GM12878 (cell line): ENCODE measurements around the gene IGF2BP1. TPM values are rescaled to one million over a fixed set of nuclear protein-coding genes. Genes with fewer than 3 reads are reported as not detected.

Source experiments
- ATAC-seq: fragments of 200-7000 bp; cut with Tn5 transposase; 3 replicates; pipeline ENCODE4 v1.9.1; 2020; ENCODE audit warnings: mild to moderate bottlenecking, moderate library complexity
- BruUV-seq: library from RNA; stranded (reverse); fragments of 400-500 nt; replicated peaks from 2 replicates; lab custom pipeline; 2021; lab: Mats Ljungman, UMichigan
- CTCF ChIA-PET: fragments of 300-600 bp; sonication (Branson Sonifier 250); formaldehyde crosslinking; extraction: SDS; loops from one replicate; lab custom pipeline; 2021; ENCODE audit warnings: inconsistent platforms; lab: Yijun Ruan, JAX
- POLR2A ChIA-PET: fragments of 350-600 bp; formaldehyde crosslinking; extraction: SDS; loops from one replicate; lab custom pipeline; 2021; ENCODE audit warnings: inconsistent platforms; lab: Charles Lee
- RAD21 ChIA-PET: fragments of 300-600 bp; sonication (Branson Sonifier 250); formaldehyde crosslinking; loops from one replicate; lab custom pipeline; 2023; ENCODE audit warnings: antibody characterized with exemption; ENCODE audit not compliant: unreplicated experiment; lab: Charles Lee
- SMC1A ChIA-PET: fragments of 300-600 bp; sonication (Branson Sonifier 250); formaldehyde crosslinking; loops from one replicate; lab custom pipeline; 2023; ENCODE audit not compliant: unreplicated experiment, uncharacterized antibody; lab: Charles Lee
- DNase-seq: peaks from one replicate; pipeline ENCODE4 v3.0.0-alpha.2; 2011; ENCODE audit warnings: low read depth, low spot score
- FAIRE-seq: peaks from 3 replicates; lab custom pipeline; 2011; peaks lifted over from hg19 to GRCh38; lab: Jason Lieb, UNC
- H2AFZ ChIP-seq: 2 replicates; pipeline ENCODE4 v1.6.0; 2011; ENCODE audit warnings: low read depth, low read length, control low read depth; ENCODE audit not compliant: control insufficient read depth
- H3K27ac ChIP-seq: 2 replicates; pipeline ENCODE4 v1.5.1; 2011; ENCODE audit warnings: control low read depth; ENCODE audit not compliant: control insufficient read depth, insufficient read depth
- H3K27me3 ChIP-seq, 2 experiments: replicated peaks in 1 of 2; 2 replicates each; pipeline versions ENCODE4 v1.6.0 to v1.6.1; 2011; ENCODE audit warnings: low read length in 1 of 2; ENCODE audit not compliant: control insufficient read depth in 2 of 2, insufficient read depth in 2 of 2
- H3K36me3 ChIP-seq, 2 experiments: 2 replicates each; pipeline ENCODE4 v1.5.1; 2011; ENCODE audit warnings: low read length in 1 of 2; ENCODE audit not compliant: control insufficient read depth in 2 of 2, insufficient read depth in 2 of 2
- H3K4me1 ChIP-seq: 2 replicates; pipeline ENCODE4 v1.6.1; 2011; ENCODE audit warnings: mild to moderate bottlenecking, low read length, moderate library complexity, mixed read lengths; ENCODE audit not compliant: control insufficient read depth, insufficient read depth
- H3K4me2 ChIP-seq: 2 replicates; pipeline ENCODE4 v1.6.0; 2011; ENCODE audit warnings: control low read depth; ENCODE audit not compliant: control insufficient read depth, insufficient read depth
- H3K4me3 ChIP-seq: fragments of 200-600 bp; sonication (generic); 2 replicates; pipeline ENCODE4 v1.5.1; 2016
- H3K79me2 ChIP-seq: 2 replicates; pipeline ENCODE4 v1.6.0; 2011; ENCODE audit warnings: low read length; ENCODE audit not compliant: control insufficient read depth, insufficient read depth
- H3K9ac ChIP-seq: 2 replicates; pipeline ENCODE4 v1.8.0; 2011; ENCODE audit warnings: low read length, control low read depth, mixed read lengths; ENCODE audit not compliant: control insufficient read depth, insufficient read depth
- H3K9me3 ChIP-seq: replicated peaks from 3 replicates; pipeline ENCODE4 v1.5.1; 2011; ENCODE audit warnings: mild to moderate bottlenecking, low read length; ENCODE audit not compliant: control insufficient read depth, insufficient read depth
- H4K20me1 ChIP-seq: 2 replicates; pipeline ENCODE4 v1.6.0; 2011; ENCODE audit not compliant: control insufficient read depth, insufficient read depth
- CBFB ChIP-seq: IDR thresholded peaks from 2 replicates; pipeline ENCODE4 v1.6.1; 2016; ENCODE audit warnings: antibody characterized with exemption, low read depth
- HCFC1 ChIP-seq: fragments of 150-350 bp; IDR thresholded peaks from 2 replicates; pipeline ENCODE4 v1.6.1; 2014; ENCODE audit warnings: low read length
- JUND ChIP-seq: IDR thresholded peaks from 2 replicates; pipeline ENCODE4 v1.6.1; 2012; ENCODE audit warnings: low read depth, mild to moderate bottlenecking, low read length, improper control_type of control experiment, moderate library complexity
- RAD21 ChIP-seq: IDR thresholded peaks from 2 replicates; pipeline ENCODE4 v1.6.1; 2011; ENCODE audit warnings: mild to moderate bottlenecking, low read depth, low read length, moderate library complexity; ENCODE audit not compliant: insufficient read depth
- RAD51 ChIP-seq: fragments of 450-650 bp; IDR thresholded peaks from 2 replicates; pipeline ENCODE4 v1.6.1; 2016; ENCODE audit warnings: moderate library complexity, mild to moderate bottlenecking, inconsistent platforms
- RB1 ChIP-seq: fragments of 450-650 bp; formaldehyde crosslinking; IDR thresholded peaks from 2 replicates; pipeline ENCODE4 v1.6.1; 2017; ENCODE audit warnings: mild to moderate bottlenecking, borderline replicate concordance
- RELA ChIP-seq: fragments of 450-650 bp; IDR thresholded peaks from 2 replicates; pipeline ENCODE4 v1.8.0; 2014; ENCODE audit warnings: borderline replicate concordance; ENCODE audit not compliant: partially characterized antibody
- SMC3 ChIP-seq: IDR thresholded peaks from 2 replicates; pipeline ENCODE4 v1.6.1; 2011; ENCODE audit warnings: low read length, improper control_type of control experiment, borderline replicate concordance
- STAT1 ChIP-seq: fragments of 450-650 bp; conservative IDR thresholded peaks from 2 replicates; pipeline ENCODE4 v1.6.1; 2014; ENCODE audit warnings: antibody characterized with exemption, mild to moderate bottlenecking
- SUPT20H ChIP-seq: IDR thresholded peaks from 2 replicates; pipeline ENCODE4 v1.6.1; 2011; ENCODE audit warnings: low read depth, mild to moderate bottlenecking, low read length, moderate library complexity, borderline replicate concordance; ENCODE audit not compliant: control insufficient read depth
- YY1 ChIP-seq: IDR thresholded peaks from 2 replicates; pipeline ENCODE4 v1.6.1; 2011; ENCODE audit warnings: low read depth, mild to moderate bottlenecking, low read length
- ZNF207 ChIP-seq: fragments of 450-650 bp; IDR thresholded peaks from 2 replicates; pipeline ENCODE4 v1.6.1; 2014; ENCODE audit warnings: antibody characterized with exemption, mild to moderate bottlenecking, borderline replicate concordance
- ZNF384 ChIP-seq: IDR thresholded peaks from 2 replicates; pipeline ENCODE4 v1.6.1; 2012; ENCODE audit warnings: low read depth, mild to moderate bottlenecking, low read length, improper control_type of control experiment, borderline replicate concordance
- WGBS: methylation state at CpG from one replicate; pipeline ENCODE4 v1.1.6; 2016; ENCODE audit warnings: low lambda C conversion rate; ENCODE audit not compliant: insufficient replicate concordance, insufficient coverage; ENCODE audit errors: missing lambda C conversion rate; 5-methylcytosine and 5-hydroxymethylcytosine counted together
- in situ Hi-C: fragments of 300-500 bp; cut with MboI; formaldehyde crosslinking; loops from 9 replicates; pipeline ENCODE4 v1.14.3; 2018; ENCODE audit warnings: mixed read lengths
- intact Hi-C: fragments of 100-400 bp; cut with micrococcal nuclease; formaldehyde crosslinking; loops from one replicate; pipeline ENCODE4 v1.14.2; 2022; ENCODE audit not compliant: unreplicated experiment
- polyA plus RNA-seq, 11 experiments: library from polyadenylated mRNA; depleted of rRNA in 4 of 11; unstranded in 6 of 11; stranded (reverse) in 5 of 11; fragments of >200 nt; fragmentation: Nextera tagmentation in 4 of 11; fragmentation: Illumina TruSeq in 1 of 11; extraction: Ambion mirVana in 4 of 11; extraction: Trizol in 1 of 11; gene quantifications; 1 replicate in 1 of 11; 2 replicates in 10 of 11; pipeline versions ENCODE4 v1.2.1 to v1.2.3, GENCODE V29; 2011 to 2016; ENCODE audit warnings: inconsistent platforms in 2 of 11, missing spikeins in 2 of 11, low read depth in 1 of 11
- total RNA-seq, 4 experiments: library from RNA; depleted of rRNA in 3 of 4; stranded (reverse); fragments of >200 nt in 3 of 4; fragmentation: Illumina TruSeq in 1 of 4; extraction: Trizol in 1 of 4; gene quantifications; 2 replicates each; pipeline versions ENCODE4 v1.2.1 to v1.2.3, GENCODE V29; 2013 to 2021

The IGF2BP1 gene
- total and polyA plus RNA-seq, 10 of the 15 experiments (the other 5 are each of a cell fraction or from before 2014, with no cell fraction given) = 0.04 to 2.4 (median 0.13) TPM; not detected in 1

DNA sequence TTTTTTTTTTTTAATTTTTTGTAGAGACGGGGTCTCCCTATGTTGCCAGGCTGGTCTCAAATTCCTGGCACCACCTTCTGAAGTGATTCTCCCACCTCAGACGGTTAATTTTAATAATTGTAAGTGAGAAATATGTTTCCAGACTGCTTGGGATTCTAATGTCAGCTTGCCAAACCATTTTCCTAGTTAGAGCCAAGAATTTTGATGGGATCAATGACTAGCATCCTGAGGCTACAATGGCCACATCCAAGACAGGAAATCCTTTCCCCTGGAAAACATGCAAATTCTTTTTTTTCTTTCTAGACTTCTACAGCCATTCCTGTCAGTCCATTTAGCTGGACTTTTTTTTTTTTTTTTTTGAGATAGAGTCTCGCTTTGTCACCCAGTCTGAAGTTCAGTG, 32.6 kb downstream of the IGF2BP1 start:
- H3K9me3 ChIP-seq = no peaks in the 10 kb centered on the region
- no peaks in the 10 kb centered on the region for H3K36me3 ChIP-seq
- FAIRE-seq = no peak
- no TSS peak for BruUV-seq
- RAD21 ChIA-PET = interaction anchor here (1.1 to 2.8 kb wide), 4 partner anchors 31 to 151 kb away, joined by 4 to 8 read pairs (median 6); no protein-coding TSS in a partner anchor
- H3K4me2 ChIP-seq = no peak overlapping the region
- POLR2A ChIA-PET = interaction anchor here (0.6 to 1.2 kb wide), 4 partner anchors 81 to 147 kb away, joined by 3 to 5 read pairs (median 4); no protein-coding TSS in a partner anchor
- intact Hi-C loops (loop anchor here (5.0 kb wide), 1 partner anchor 198 kb away; no protein-coding TSS in a partner anchor), in situ Hi-C loops (loop anchor here (5.0 kb wide), 2 partner anchors 148 to 228 kb away; no protein-coding TSS in a partner anchor)
- H3K9ac ChIP-seq = no peak overlapping the region
- no peak for TF ChIP-seq SUPT20H
- no peak overlapping the region for H3K27ac ChIP-seq
- H3K4me1 ChIP-seq = no peaks in the 10 kb centered on the region
- 42% methylated on average over 2 of the region's 3 CpGs for WGBS
- DNase-seq = no peak
- SMC1A ChIA-PET = interaction anchor here (1.1 to 1.9 kb wide), 5 partner anchors 8 to 145 kb away, joined by 3 to 13 read pairs (median 3); partner anchors contain the start of gene ATP5MC1
- no peaks in the 10 kb centered on the region; the same call in 1 of the 2 replicates for H4K20me1 ChIP-seq
- no peaks in the 10 kb centered on the region for H3K27me3 ChIP-seq
- ATAC-seq = no peak
- H3K79me2 ChIP-seq = no peaks in the 10 kb centered on the region
- CTCF ChIA-PET = interaction anchor here (0.6 to 8.9 kb wide), 13 partner anchors 13 to 394 kb away, joined by 3 to 115 read pairs (median 3); partner anchors contain the start of gene TTLL6
- H3K4me3 ChIP-seq = no peak overlapping the region
- H2AFZ ChIP-seq = no peak overlapping the region

DNA sequence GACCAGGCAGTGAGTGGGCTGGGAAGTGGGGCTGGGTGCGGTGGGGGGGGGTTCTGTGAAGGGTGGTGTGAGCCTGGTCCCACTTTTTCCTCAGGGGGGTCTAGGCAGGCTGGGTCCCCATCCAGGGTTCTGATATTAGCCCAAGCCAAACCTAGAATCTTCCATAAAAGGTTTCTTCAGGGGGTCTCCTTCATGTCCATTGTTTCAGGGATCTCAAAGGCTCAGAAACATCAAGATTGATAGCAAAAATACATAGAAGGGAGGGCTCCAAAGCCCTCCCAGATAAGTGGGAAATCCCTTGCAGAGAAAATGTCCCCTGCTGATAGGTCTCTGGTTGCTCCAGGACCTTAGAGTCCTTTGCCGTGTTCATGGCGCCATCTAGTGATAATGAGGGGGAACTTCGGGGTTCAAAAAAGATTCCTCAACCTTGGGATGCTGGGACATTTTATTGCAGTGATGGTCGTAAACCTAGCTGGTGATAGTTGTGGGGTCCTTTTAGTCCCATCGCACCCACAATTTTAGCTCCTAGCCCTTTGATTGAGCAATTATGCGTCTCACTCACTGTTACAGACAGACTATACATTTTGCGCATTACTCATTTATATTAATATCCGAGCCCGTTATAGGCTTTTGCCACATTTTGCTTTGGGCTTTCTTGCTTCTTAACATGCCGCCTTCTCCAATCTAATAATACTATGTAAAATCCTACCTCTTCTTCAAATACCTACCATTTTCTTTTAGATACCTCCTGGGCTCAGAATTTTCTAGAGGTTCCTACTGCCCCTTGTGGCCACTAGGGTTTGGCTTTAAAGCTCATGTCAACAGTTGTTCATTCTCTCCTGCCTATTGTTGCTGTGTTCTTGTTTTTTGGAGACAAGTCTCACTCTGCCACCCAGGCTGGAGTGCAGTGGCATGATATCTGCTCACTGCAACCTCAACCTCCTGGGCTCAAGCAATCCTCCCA, 35.1 kb downstream of the IGF2BP1 start:
- no peaks in the 10 kb centered on the region for H3K79me2 ChIP-seq
- no peak overlapping the region for H3K4me3 ChIP-seq
- FAIRE-seq (peak; percentile 99), DNase-seq (peak; percentile 16), ATAC-seq (peak; percentile 92)
- H3K4me1 ChIP-seq = no peaks in the 10 kb centered on the region
- 28% methylated on average over 11 of the region's 11 CpGs for WGBS
- intact Hi-C loops (loop anchor here (1.0 to 5.0 kb wide), 4 partner anchors 148 to 354 kb away; no protein-coding TSS in a partner anchor), in situ Hi-C loops (loop anchor here (5.0 kb wide), 2 partner anchors 150 to 230 kb away; no protein-coding TSS in a partner anchor)
- H2AFZ ChIP-seq = peak overlapping the region; percentile 69
- no peaks in the 10 kb centered on the region; the same call in 1 of the 2 replicates for H4K20me1 ChIP-seq
- CTCF ChIA-PET = interaction anchor here (0.5 to 8.9 kb wide), 48 partner anchors 8 to 365 kb away, joined by 3 to 115 read pairs (median 5); partner anchors contain the start of genes ATP5MC1 and SNF8
- H3K36me3 ChIP-seq = no peaks in the 10 kb centered on the region
- SMC1A ChIA-PET = interaction anchor here (0.7 to 2.7 kb wide), 22 partner anchors 11 to 364 kb away, joined by 3 to 20 read pairs (median 3); partner anchors contain the start of gene ATP5MC1
- no peaks in the 10 kb centered on the region for H3K9me3 ChIP-seq
- H3K9ac ChIP-seq = no peak overlapping the region
- no peaks in the 10 kb centered on the region for H3K27me3 ChIP-seq
- no peak overlapping the region for H3K27ac ChIP-seq
- BruUV-seq = no TSS peak
- H3K4me2 ChIP-seq = 0 out of 2 replicates have a peak overlapping the region, but pooled peaks have one; percentile 42
- POLR2A ChIA-PET = interaction anchor here (0.9 to 1.4 kb wide), 2 partner anchors 139 to 148 kb away, joined by 4 to 5 read pairs; partner anchors contain the start of gene ATP5MC1
- RAD21 ChIA-PET = interaction anchor here (0.9 to 2.5 kb wide), 10 partner anchors 72 to 353 kb away, joined by 3 to 19 read pairs (median 5); partner anchors contain the start of genes ATP5MC1 and SNF8
- TF ChIP-seq STAT1 (0 out of 2 replicates have a peak, but pooled peaks have one; percentile 38), CBFB (no peak), ZNF207 (0 out of 2 replicates have a peak, but pooled peaks have one; percentile 46), JUND (no peak), YY1 (peak; percentile 82), RELA (peak; percentile 41), RAD21 (peak; percentile 97), ZNF384 (no peak), RAD51 (no peak), SMC3 (peak; percentile 87), RB1 (peak; percentile 60; the same call in 1 of the 2 replicates), HCFC1 (no peak)
